ENCODE results near the gene BDH2. TPM values are rescaled to one million over a fixed set of nuclear protein-coding genes. Genes with fewer than 3 reads are reported as not detected.

Gene BDH2
- 28.2 and 35.2 TPM in 2 replicates for total RNA-seq (2014; rRNA removed; shearing (Covaris generic))
- 25.2 and 26.3 TPM in 2 replicates for total RNA-seq (2022)
- Bru-seq, nascent RNA, result percentile 61 among the genes with signal in this experiment
- BruChase-seq, experiment 1, labeled RNA remaining after a 6-hour chase, result percentile 50 among the genes with signal in this experiment
- BruChase-seq, experiment 2, labeled RNA remaining after a 2-hour chase, result percentile 49 among the genes with signal in this experiment
- long read RNA-seq, transcript BDH2-201 (10 exons, 1,126 nt), result major isoform, 21 of 33 reads
- long read RNA-seq, partial matches to known transcripts, result 1 of 33 reads
- long read RNA-seq, other reads (novel, unspliced or antisense), result 7 of 33 reads

DNA sequence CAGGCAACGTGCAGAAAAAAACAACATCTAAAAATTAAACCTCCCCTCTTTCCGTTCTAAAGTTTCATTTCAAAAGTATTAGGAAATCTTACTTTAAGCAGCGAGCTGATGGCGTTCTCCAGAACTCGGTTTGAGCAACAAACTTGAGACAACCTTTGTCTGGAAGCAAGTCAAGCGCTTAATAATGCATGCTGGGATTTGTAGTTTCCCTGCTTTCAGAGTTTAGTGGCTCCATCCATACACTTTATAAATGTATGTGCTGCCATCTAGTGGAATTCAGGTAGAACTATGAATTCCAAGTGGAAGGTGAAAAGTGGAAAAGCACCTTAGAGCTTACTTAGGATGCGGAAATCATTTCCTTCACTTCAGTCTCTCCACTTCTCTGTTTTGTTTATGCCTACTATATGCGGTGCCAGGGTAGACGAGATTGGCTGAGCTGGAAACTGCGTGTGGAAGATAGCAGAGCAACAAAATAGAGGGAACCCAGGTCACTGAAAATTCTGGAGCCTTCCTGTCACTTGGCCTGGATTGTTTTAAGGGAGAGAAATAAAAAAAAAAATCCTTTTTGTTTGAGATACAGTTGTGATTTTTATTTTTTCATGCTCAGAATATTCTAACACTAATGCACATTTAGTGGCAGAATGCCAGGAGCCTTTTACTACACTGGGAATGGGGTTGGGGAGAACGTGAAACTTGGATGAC, at the start of gene BDH2:
Gene BDH2, minus strand, starts transcription at position 144 of the 702 bp plus-strand sequence. CDS start 3,580 bp downstream, outside the sequence.
- Histone ChIP-seq H3K4me3 (ENCODE audit: low read depth, low read length, poor library complexity, severe bottlenecking) (peak within 1 kb of the TSS; percentile 69), H3K36me3 (ENCODE audit: insufficient read depth, low read length) (peaks cover 7% of the 10 kb centered on the region), H3K4me1 (ENCODE audit: insufficient read depth, low read length, poor library complexity, severe bottlenecking) (peaks cover 8% of the 10 kb centered on the region), H3K4me2 (ENCODE audit: low read length) (peak within 1 kb of the TSS; percentile 88), H3K9me3 (ENCODE audit: low read length) (no peaks in the 10 kb centered on the region), H3K27ac (ENCODE audit: low read depth, low read length, poor library complexity, severe bottlenecking) (no peak within 1 kb of the TSS), H3K79me2 (ENCODE audit: insufficient read depth, low read depth, low read length) (no peaks in the 10 kb centered on the region), H2AFZ (ENCODE audit: low read length) (peak within 1 kb of the TSS; percentile 95), H3K9me2 (ENCODE audit: insufficient read depth, low read length) (no peaks in the 10 kb centered on the region), H4K20me1 (ENCODE audit: insufficient read depth, low read length) (no peaks in the 10 kb centered on the region)
- TF ChIP-seq EZH2phosphoT487 (IDR thresholded peaks at IDR 0.05; ENCODE audit: borderline replicate concordance, low read depth, low read length), result no peak
- TF ChIP-seq, protein P1, sequence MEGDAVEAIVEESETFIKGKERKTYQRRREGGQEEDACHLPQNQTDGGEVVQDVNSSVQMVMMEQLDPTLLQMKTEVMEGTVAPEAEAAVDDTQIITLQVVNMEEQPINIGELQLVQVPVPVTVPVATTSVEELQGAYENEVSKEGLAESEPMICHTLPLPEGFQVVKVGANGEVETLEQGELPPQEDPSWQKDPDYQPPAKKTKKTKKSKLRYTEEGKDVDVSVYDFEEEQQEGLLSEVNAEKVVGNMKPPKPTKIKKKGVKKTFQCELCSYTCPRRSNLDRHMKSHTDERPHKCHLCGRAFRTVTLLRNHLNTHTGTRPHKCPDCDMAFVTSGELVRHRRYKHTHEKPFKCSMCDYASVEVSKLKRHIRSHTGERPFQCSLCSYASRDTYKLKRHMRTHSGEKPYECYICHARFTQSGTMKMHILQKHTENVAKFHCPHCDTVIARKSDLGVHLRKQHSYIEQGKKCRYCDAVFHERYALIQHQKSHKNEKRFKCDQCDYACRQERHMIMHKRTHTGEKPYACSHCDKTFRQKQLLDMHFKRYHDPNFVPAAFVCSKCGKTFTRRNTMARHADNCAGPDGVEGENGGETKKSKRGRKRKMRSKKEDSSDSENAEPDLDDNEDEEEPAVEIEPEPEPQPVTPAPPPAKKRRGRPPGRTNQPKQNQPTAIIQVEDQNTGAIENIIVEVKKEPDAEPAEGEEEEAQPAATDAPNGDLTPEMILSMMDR (conservative IDR thresholded peaks at IDR 0.05; ENCODE audit: low read length), result peak; percentile 90
- no TSS peak for BruUV-seq (replicated peaks)
- POLR2A ChIA-PET, result interaction anchor here (0.6 to 1.9 kb wide), 7 partner anchors 11 to 436 kb away, joined by 3 to 6 read pairs (median 4); partner anchors contain the start of gene SLC9B2
- intact Hi-C loops (cut with micrococcal nuclease; ENCODE audit: unreplicated experiment), result loop anchor here (5.0 to 10.0 kb wide), 4 partner anchors 273 to 753 kb away; partner anchors contain the start of genes NFKB1, SLC39A8 and UBE2D3
- CTCF ChIA-PET (ENCODE audit: unreplicated experiment), result interaction anchor here (0.9 to 1.0 kb wide), 2 partner anchors 8 to 272 kb away, joined by 3 read pairs; no protein-coding TSS in a partner anchor
- DNase-seq (ENCODE audit: low spot score), result peak; percentile 94

DNA sequence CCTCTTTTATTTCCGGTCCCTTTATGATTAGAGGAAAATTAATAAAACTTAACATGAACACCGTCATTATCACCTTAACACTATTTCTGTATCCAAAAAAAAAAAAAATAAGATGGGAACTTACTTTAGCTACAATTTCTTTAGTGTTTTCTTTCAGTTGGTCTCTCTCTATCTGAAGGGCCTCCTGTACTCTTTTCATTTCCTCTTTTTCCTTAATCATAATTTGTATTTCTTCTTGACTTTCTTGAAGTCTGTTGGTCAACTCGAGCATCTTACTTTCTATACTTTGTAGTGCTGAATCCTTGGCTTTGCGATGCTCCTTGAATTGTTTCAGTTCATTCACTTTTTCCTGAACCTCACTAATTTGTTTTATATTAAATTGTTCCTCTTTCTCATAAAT, 45.3 kb upstream of the BDH2 start:
- CTCF ChIA-PET (ENCODE audit: unreplicated experiment), result no interaction called here
- Histone ChIP-seq H3K4me3 (ENCODE audit: low read depth, low read length, poor library complexity, severe bottlenecking) (no peak overlapping the region), H3K27ac (ENCODE audit: low read depth, low read length, poor library complexity, severe bottlenecking) (no peak overlapping the region), H3K36me3 (ENCODE audit: insufficient read depth, low read length) (peaks cover 96% of the 10 kb centered on the region), H3K79me2 (ENCODE audit: insufficient read depth, low read depth, low read length) (no peaks in the 10 kb centered on the region), H4K20me1 (ENCODE audit: insufficient read depth, low read length) (no peaks in the 10 kb centered on the region), H3K4me2 (ENCODE audit: low read length) (no peak overlapping the region), H3K9me2 (ENCODE audit: insufficient read depth, low read length) (no peaks in the 10 kb centered on the region), H2AFZ (ENCODE audit: low read length) (no peak overlapping the region), H3K9me3 (ENCODE audit: low read length) (no peaks in the 10 kb centered on the region), H3K4me1 (ENCODE audit: insufficient read depth, low read length, poor library complexity, severe bottlenecking) (peaks cover 9% of the 10 kb centered on the region)
- BruUV-seq (replicated peaks), result TSS peak; percentile 84
- POLR2A ChIA-PET, result interaction anchor here (0.7 to 1.5 kb wide), 2 partner anchors 10 to 796 kb away, joined by 3 read pairs; no protein-coding TSS in a partner anchor
- TF ChIP-seq, protein P1 (conservative IDR thresholded peaks at IDR 0.05; ENCODE audit: low read length), result no peak
- TF ChIP-seq EZH2phosphoT487 (IDR thresholded peaks at IDR 0.05; ENCODE audit: borderline replicate concordance, low read depth, low read length), result no peak
- DNase-seq (ENCODE audit: low spot score), result no peak
- intact Hi-C loops (cut with micrococcal nuclease; ENCODE audit: unreplicated experiment), result no loop called here
